K562 (cell line): ENCODE measurements around the gene GNB5. TPM values are rescaled to one million over a fixed set of nuclear protein-coding genes. Genes with fewer than 3 reads are reported as not detected.

Experiments
- ATAC-seq: fragments of 200-7000 bp; cut with Tn5 transposase; 3 replicates; pipeline ENCODE4 v1.9.1; 2020; ENCODE audit warnings: moderate library complexity
- BruUV-seq: library from RNA; stranded (reverse); fragments of 400-500 nt; replicated peaks from 2 replicates; lab custom pipeline; 2021; lab: Mats Ljungman, UMichigan
- CTCF ChIA-PET: fragments of 300-600 bp; formaldehyde crosslinking; extraction: SDS; loops from one replicate; lab custom pipeline; 2021; ENCODE audit warnings: low intra/inter-chr PET ratio; lab: Yijun Ruan, JAX
- POLR2A ChIA-PET: fragments of 300-600, 350-650 bp; sonication (Branson Sonifier 250); formaldehyde crosslinking; extraction: SDS; loops from one replicate; lab custom pipeline; 2021; ENCODE audit warnings: antibody characterized with exemption, inconsistent platforms; lab: Yijun Ruan, JAX
- DNase-seq, 4 experiments: peaks; one replicate each; pipeline versions ENCODE4 v3.0.0 to v3.0.0-alpha.2; 2011 to 2018; ENCODE audit warnings: low spot score in 3 of 4, mixed read lengths in 3 of 4; ENCODE audit errors: extremely low read depth in 1 of 4
- FAIRE-seq: peaks from 2 replicates; lab custom pipeline; 2011; peaks lifted over from hg19 to GRCh38; lab: Jason Lieb, UNC
- H2AFZ ChIP-seq: 2 replicates; pipeline ENCODE4 v1.6.0; 2011; ENCODE audit warnings: low read depth, low read length, control low read depth, inconsistent platforms
- H3K27ac ChIP-seq: fragments of 200-600 bp; 3 replicates; pipeline ENCODE4 v1.8.0; 2011; ENCODE audit warnings: low read depth, mild to moderate bottlenecking, control low read depth, inconsistent platforms, low read length, moderate library complexity, mixed read lengths; ENCODE audit errors: extremely low read depth
- H3K27me3 ChIP-seq, 2 experiments: fragments of 300-600 bp in 1 of 2; 2 replicates in 1 of 2; 3 replicates in 1 of 2; pipeline versions ENCODE4 v1.6.0 to v1.8.0; 2011; ENCODE audit warnings: inconsistent platforms in 2 of 2, low read length in 2 of 2, mild to moderate bottlenecking in 1 of 2, mixed read lengths in 1 of 2, moderate library complexity in 1 of 2; ENCODE audit not compliant: control insufficient read depth in 2 of 2, insufficient read depth in 2 of 2
- H3K36me3 ChIP-seq: fragments of 300-600 bp; 3 replicates; pipeline ENCODE4 v1.8.0; 2011; ENCODE audit warnings: mild to moderate bottlenecking, low read length, inconsistent platforms; ENCODE audit not compliant: control insufficient read depth, insufficient read depth
- H3K4me1 ChIP-seq, 2 experiments: fragments of 200-600 bp in 1 of 2; replicated peaks in 1 of 2; 2 replicates in 1 of 2; 3 replicates in 1 of 2; pipeline versions ENCODE4 v1.5.1 to v1.8.0; 2011; ENCODE audit warnings: inconsistent platforms in 2 of 2, low read length in 2 of 2, mild to moderate bottlenecking in 1 of 2, mixed read lengths in 1 of 2, moderate library complexity in 1 of 2; ENCODE audit not compliant: control insufficient read depth in 2 of 2, insufficient read depth in 2 of 2
- H3K4me2 ChIP-seq: 2 replicates; pipeline ENCODE4 v1.6.1; 2011; ENCODE audit warnings: low read length, control low read depth, inconsistent platforms, mixed read lengths; ENCODE audit not compliant: insufficient read depth
- H3K4me3 ChIP-seq: fragments of 200-600 bp; sonication (generic), shearing (Covaris generic); 2 replicates; pipeline ENCODE4 v1.5.1; 2016; ENCODE audit warnings: control low read depth, inconsistent platforms
- H3K79me2 ChIP-seq: fragments of 200-600 bp; 3 replicates; pipeline ENCODE4 v1.8.0; 2011; ENCODE audit warnings: low read length, inconsistent platforms; ENCODE audit not compliant: control insufficient read depth, insufficient read depth
- H3K9ac ChIP-seq, 2 experiments: 2 replicates each; pipeline versions ENCODE4 v1.6.0 to v1.6.1; 2011; ENCODE audit warnings: low read depth in 2 of 2, low read length in 2 of 2, control low read depth in 1 of 2, inconsistent platforms in 1 of 2, mild to moderate bottlenecking in 1 of 2, mixed read lengths in 1 of 2; ENCODE audit not compliant: insufficient read depth in 1 of 2
- H3K9me1 ChIP-seq: one replicate; pipeline ENCODE4 v1.6.0; 2011; ENCODE audit warnings: inconsistent platforms, mild to moderate bottlenecking, low read length, moderate library complexity; ENCODE audit not compliant: control insufficient read depth, insufficient read depth
- H3K9me3 ChIP-seq: replicated peaks from 2 replicates; pipeline ENCODE4 v1.5.1; 2011; ENCODE audit warnings: low read depth, low read length, inconsistent platforms; ENCODE audit not compliant: control insufficient read depth, insufficient read depth
- H4K20me1 ChIP-seq: replicated peaks from 2 replicates; pipeline ENCODE4 v1.6.1; 2011; ENCODE audit warnings: low read length, inconsistent platforms, mixed read lengths; ENCODE audit not compliant: control insufficient read depth, insufficient read depth
- ARNT ChIP-seq, 2 experiments: fragments of 450-650 bp; IDR thresholded peaks; 2 replicates each; pipeline ENCODE4 v1.6.1; 2016; ENCODE audit warnings: mild to moderate bottlenecking in 1 of 2
- ATF2 ChIP-seq: sonication (generic); formaldehyde crosslinking; IDR thresholded peaks from 2 replicates; pipeline ENCODE4 v1.8.1; 2022; ENCODE audit warnings: missing genetic modification reagents
- FOXJ2 ChIP-seq: fragments of 200-800 bp; sonication (Bioruptor generic); IDR thresholded peaks from 2 replicates; pipeline ENCODE4 v1.6.1; 2016; ENCODE audit warnings: missing genetic modification characterization, missing compliant biosample characterization
- LEF1 ChIP-seq: fragments of 450-650 bp; IDR thresholded peaks from 2 replicates; pipeline ENCODE4 v1.6.1; 2016; ENCODE audit warnings: mild to moderate bottlenecking
- NCOA6 ChIP-seq: fragments of 450-650 bp; IDR thresholded peaks from 2 replicates; pipeline ENCODE4 v1.6.1; 2017; ENCODE audit warnings: mild to moderate bottlenecking
- NONO ChIP-seq, 2 experiments: fragments of 200-400 bp in 1 of 2; fragments of 450-650 bp in 1 of 2; formaldehyde crosslinking in 1 of 2; IDR thresholded peaks; 2 replicates each; pipeline ENCODE4 v1.6.1; 2017; ENCODE audit warnings: low read depth in 2 of 2, mild to moderate bottlenecking in 2 of 2, moderate library complexity in 2 of 2, low read length in 1 of 2
- NR4A1 ChIP-seq, 2 experiments: fragments of 250-450 bp in 1 of 2; fragments of 450-650 bp in 1 of 2; sonication (Bioruptor Pico) in 1 of 2; IDR thresholded peaks; 2 replicates each; pipeline versions ENCODE4 v1.4.0 to v1.6.1; 2016 to 2020; ENCODE audit warnings: mild to moderate bottlenecking in 2 of 2, missing compliant biosample characterization in 1 of 2, missing genetic modification characterization in 1 of 2, moderate library complexity in 1 of 2
- PBX2 ChIP-seq, 2 experiments: IDR thresholded peaks in 1 of 2; conservative IDR thresholded peaks in 1 of 2; 2 replicates each; pipeline ENCODE4 v1.6.1; 2016; ENCODE audit warnings: low read depth in 2 of 2, mild to moderate bottlenecking in 1 of 2, missing compliant biosample characterization in 1 of 2, missing genetic modification characterization in 1 of 2, moderate library complexity in 1 of 2
- PCBP1 ChIP-seq: fragments of 200-400 bp; formaldehyde crosslinking; IDR thresholded peaks from 2 replicates; pipeline ENCODE4 v1.6.1; 2018; ENCODE audit warnings: mild to moderate bottlenecking, low read depth, low read length; ENCODE audit not compliant: poor library complexity, severe bottlenecking
- RBM17 ChIP-seq: fragments of 200-400 bp; formaldehyde crosslinking; IDR thresholded peaks from 2 replicates; pipeline ENCODE4 v1.6.1; 2017; ENCODE audit warnings: low read depth, mild to moderate bottlenecking, low read length, borderline replicate concordance
- SMAD3 ChIP-seq: fragments of 450-650 bp; formaldehyde crosslinking; conservative IDR thresholded peaks from 2 replicates; pipeline ENCODE4 v1.4.0; 2020; ENCODE audit warnings: mild to moderate bottlenecking
- TBL1XR1 ChIP-seq, 2 experiments: IDR thresholded peaks; 2 replicates each; pipeline ENCODE4 v1.6.1; 2012; ENCODE audit warnings: improper control_type of control experiment in 2 of 2, low read length in 2 of 2, mild to moderate bottlenecking in 1 of 2
- ZC3H4 ChIP-seq: sonication (generic); formaldehyde crosslinking; IDR thresholded peaks from 2 replicates; pipeline ENCODE4 v1.9.0; 2021; ENCODE audit warnings: missing genetic modification reagents, borderline replicate concordance
- ZFP30 ChIP-seq: fragments of 250-450 bp; sonication (Bioruptor Pico); IDR thresholded peaks from 2 replicates; pipeline ENCODE4 v1.8.0; 2022; ENCODE audit warnings: moderate library complexity, mild to moderate bottlenecking, inconsistent platforms, borderline replicate concordance
- ZNF3 ChIP-seq: fragments of 250-450 bp; sonication (Bioruptor Pico); IDR thresholded peaks from 2 replicates; pipeline ENCODE4 v1.5.0; 2021; ENCODE audit warnings: mild to moderate bottlenecking, moderate library complexity
- WGBS: fragments of 100-300 bp; shearing (Covaris generic); methylation state at CpG from one replicate; pipeline ENCODE4 v1.1.6; 2016; ENCODE audit warnings: low coverage, mixed read lengths; ENCODE audit not compliant: insufficient coverage; ENCODE audit errors: missing lambda C conversion rate; 5-methylcytosine and 5-hydroxymethylcytosine counted together
- in situ Hi-C: fragments of 300-500 bp; cut with MboI; formaldehyde crosslinking; loops from 4 replicates; pipeline ENCODE4 v1.15.0; 2018; ENCODE audit warnings: inconsistent platforms, mixed read lengths
- intact Hi-C: fragments of 100-400 bp; cut with micrococcal nuclease; formaldehyde crosslinking; loops from 2 replicates; pipeline ENCODE4 v1.14.2; 2022
- polyA plus RNA-seq, 8 experiments: library from polyadenylated mRNA; depleted of rRNA in 4 of 8; stranded (reverse) in 5 of 8; unstranded in 3 of 8; fragments of >200 nt; fragmentation: Nextera tagmentation in 2 of 8; fragmentation: Illumina TruSeq in 1 of 8; extraction: Ambion mirVana in 2 of 8; extraction: Trizol in 1 of 8; gene quantifications; 2 replicates each; pipeline versions ENCODE4 v1.2.1 to v1.2.3, GENCODE V29; 2011 to 2014; ENCODE audit warnings: inconsistent platforms in 1 of 8, missing spikeins in 1 of 8
- total RNA-seq, 7 experiments: library from RNA; depleted of rRNA in 6 of 7; stranded (reverse); fragments of >200 nt in 6 of 7; fragmentation: Illumina TruSeq in 2 of 7; extraction: Trizol in 2 of 7; gene quantifications; 2 replicates each; pipeline versions ENCODE4 v1.2.1 to v1.2.3, GENCODE V29; 2011 to 2021; ENCODE audit warnings: low replicate concordance in 1 of 7
- TF ChIP-seq, protein P1 (sequence below): fragments of 450-650 bp; IDR thresholded peaks from 2 replicates; pipeline ENCODE4 v1.6.1; 2014; ENCODE audit warnings: low read depth, mild to moderate bottlenecking, moderate library complexity, borderline replicate concordance

Gene GNB5
- total and polyA plus RNA-seq, 9 of the 15 experiments (the other 6 are each of a cell fraction or from before 2014, with no cell fraction given): 0.11 to 2.1 (median 0.77) TPM

- in situ Hi-C loops: no loop called here
- DNase-seq (no peak), FAIRE-seq (no peak), ATAC-seq (no peak)
- H3K79me2 ChIP-seq: no peaks in the 10 kb centered on the region
- ChIA-PET POLR2A (interaction anchor here (1.4 kb wide), 1 partner anchor 11 kb away, joined by 5 read pairs; no protein-coding TSS in a partner anchor), CTCF (no interaction called here)
- no peak overlapping the region for H3K4me2 ChIP-seq
- H3K9ac ChIP-seq: no peak overlapping the region
- H3K9me1 ChIP-seq: no peaks in the 10 kb centered on the region
- H4K20me1 ChIP-seq: no peaks in the 10 kb centered on the region
- H3K4me1 ChIP-seq: peaks cover 0 to 11% of the 10 kb centered on the region in 2 experiments; a peak in 2 of 5 replicates
- H3K27ac ChIP-seq: no peak overlapping the region
- H3K36me3 ChIP-seq: no peaks in the 10 kb centered on the region
- no peak overlapping the region for H2AFZ ChIP-seq
- no peaks in the 10 kb centered on the region for H3K9me3 ChIP-seq
- intact Hi-C loops: no loop called here
- no peak overlapping the region for H3K4me3 ChIP-seq
- WGBS: 72% methylated on average over 26 of the region's 32 CpGs
- BruUV-seq: no TSS peak
- 0 out of 5 replicates have a peak, but pooled peaks cover 0 to 2% of the 10 kb centered on the region in 2 experiments for H3K27me3 ChIP-seq
- no peak for TF ChIP-seq TBL1XR1 (IDR thresholded peaks at IDR 0.05; ENCODE audit: low read length in 2 of 2)
- TF ChIP-seq ARNT (IDR thresholded peaks at IDR 0.05): no peak
- TF ChIP-seq PBX2 (CRISPR knock-in tag; IDR thresholded peaks at IDR 0.05; ENCODE audit: low read depth): no peak
- TF ChIP-seq PBX2 (tag; conservative IDR thresholded peaks at IDR 0.05; ENCODE audit: low read depth): no peak
- no peak for TF ChIP-seq PCBP1
- no peak for TF ChIP-seq ZC3H4 (CRISPR knock-in tag)
- no peak for TF ChIP-seq ZFP30 (CRISPR knock-in tag)
- no peak for TF ChIP-seq LEF1
- TF ChIP-seq NR4A1 (CRISPR knock-in tag; IDR thresholded peaks at IDR 0.05): no peak
- no peak for TF ChIP-seq NR4A1 (tag; IDR thresholded peaks at IDR 0.05)
- no peak for TF ChIP-seq ZNF3 (CRISPR knock-in tag)
- no peak for TF ChIP-seq RBM17
- no peak for TF ChIP-seq NCOA6
- no peak for TF ChIP-seq SMAD3 (CRISPR knock-in tag)
- TF ChIP-seq, protein P1, sequence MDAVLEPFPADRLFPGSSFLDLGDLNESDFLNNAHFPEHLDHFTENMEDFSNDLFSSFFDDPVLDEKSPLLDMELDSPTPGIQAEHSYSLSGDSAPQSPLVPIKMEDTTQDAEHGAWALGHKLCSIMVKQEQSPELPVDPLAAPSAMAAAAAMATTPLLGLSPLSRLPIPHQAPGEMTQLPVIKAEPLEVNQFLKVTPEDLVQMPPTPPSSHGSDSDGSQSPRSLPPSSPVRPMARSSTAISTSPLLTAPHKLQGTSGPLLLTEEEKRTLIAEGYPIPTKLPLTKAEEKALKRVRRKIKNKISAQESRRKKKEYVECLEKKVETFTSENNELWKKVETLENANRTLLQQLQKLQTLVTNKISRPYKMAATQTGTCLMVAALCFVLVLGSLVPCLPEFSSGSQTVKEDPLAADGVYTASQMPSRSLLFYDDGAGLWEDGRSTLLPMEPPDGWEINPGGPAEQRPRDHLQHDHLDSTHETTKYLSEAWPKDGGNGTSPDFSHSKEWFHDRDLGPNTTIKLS: no peak
- TF ChIP-seq ATF2 (CRISPR knock-in tag): no peak
- no peak for TF ChIP-seq FOXJ2 (tag)
- no peak for TF ChIP-seq NONO (IDR thresholded peaks at IDR 0.05; ENCODE audit: low read depth in 2 of 2, low read length in 1 of 2)
Observed at GRCh38 chr15:52111517-52112202, 79.5 kb downstream of the GNB5 start.
